Muscle of back (tissue), 13 donors: ENCODE data around the gene C16orf74. TPM values are rescaled to one million over a fixed set of nuclear protein-coding genes. Genes with fewer than 3 reads are reported as not detected.
A peak's percentile ranks its signal among the peaks of the same experiment; 100 is the strongest.

Experiments
- DNase-seq, 3 donors: peaks; one replicate each; pipeline versions ENCODE4 v3.0.0 to v3.0.0-alpha.2; 2013
- long read RNA-seq, 9 donors: transcript quantifications; one replicate each; lab custom pipeline, GENCODE V29; 2026
- polyA plus RNA-seq, 10 donors: library from polyadenylated mRNA; unstranded; fragments of 120-200 nt; gene quantifications; one replicate each; pipeline ENCODE4 v1.2.1, GENCODE V29; 2013; ENCODE audit not compliant: insufficient read length in 10 of 10

Gene C16orf74
- polyA plus RNA-seq = 1 to 10 TPM in 7 of 10 donors, under 1 TPM in 3; 0.76 to 4.7 (median 1.3) TPM
- long read RNA-seq, donor 1 = 0 reads
- long read RNA-seq, donor 2, partial matches to known transcripts = 0 of 2 reads
- long read RNA-seq, donor 2, other reads (novel, unspliced or antisense) = 0 of 2 reads
- long read RNA-seq, donor 3 = 0 reads
- long read RNA-seq, donor 4, partial matches to known transcripts = 0 of 1 reads
- long read RNA-seq, donor 4, other reads (novel, unspliced or antisense) = 0 of 1 reads
- long read RNA-seq, donor 5 = 0 reads
- long read RNA-seq, donor 6 = 0 reads
- long read RNA-seq, donor 7, partial matches to known transcripts = 0 of 1 reads
- long read RNA-seq, donor 7, other reads (novel, unspliced or antisense) = 0 of 1 reads
- long read RNA-seq, donor 8, partial matches to known transcripts = 0 of 2 reads
- long read RNA-seq, donor 8, other reads (novel, unspliced or antisense) = 0 of 2 reads
- long read RNA-seq, donor 9 = 0 reads

- peak in 1 of 3 donors; percentile 35 for DNase-seq
Observed at GRCh38 chr16:85750827-85751697, at the start of gene C16orf74. Gene C16orf74 (minus strand): TSS chr16:85751096. CDS start chr16:85735217, 15,879 bp downstream.

DNA sequence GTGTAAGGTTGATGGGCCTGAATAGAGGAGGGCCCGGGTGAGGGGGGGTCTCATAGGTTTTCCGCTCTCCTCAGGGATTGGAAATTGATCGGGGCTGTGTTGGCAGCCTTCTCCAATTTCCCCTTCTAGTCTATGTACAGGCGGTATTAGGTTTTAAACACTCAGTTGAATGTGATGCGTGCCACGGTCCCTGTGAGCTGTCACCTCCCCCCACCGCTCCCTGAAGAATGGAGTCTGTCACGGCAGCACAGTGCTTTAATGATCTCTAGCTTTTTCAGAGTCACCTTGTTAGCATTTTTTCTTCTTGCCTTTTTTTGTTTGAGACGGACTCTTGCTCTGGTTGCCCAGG, 49.4 kb upstream of the C16orf74 start:
- no peak for DNase-seq

DNA sequence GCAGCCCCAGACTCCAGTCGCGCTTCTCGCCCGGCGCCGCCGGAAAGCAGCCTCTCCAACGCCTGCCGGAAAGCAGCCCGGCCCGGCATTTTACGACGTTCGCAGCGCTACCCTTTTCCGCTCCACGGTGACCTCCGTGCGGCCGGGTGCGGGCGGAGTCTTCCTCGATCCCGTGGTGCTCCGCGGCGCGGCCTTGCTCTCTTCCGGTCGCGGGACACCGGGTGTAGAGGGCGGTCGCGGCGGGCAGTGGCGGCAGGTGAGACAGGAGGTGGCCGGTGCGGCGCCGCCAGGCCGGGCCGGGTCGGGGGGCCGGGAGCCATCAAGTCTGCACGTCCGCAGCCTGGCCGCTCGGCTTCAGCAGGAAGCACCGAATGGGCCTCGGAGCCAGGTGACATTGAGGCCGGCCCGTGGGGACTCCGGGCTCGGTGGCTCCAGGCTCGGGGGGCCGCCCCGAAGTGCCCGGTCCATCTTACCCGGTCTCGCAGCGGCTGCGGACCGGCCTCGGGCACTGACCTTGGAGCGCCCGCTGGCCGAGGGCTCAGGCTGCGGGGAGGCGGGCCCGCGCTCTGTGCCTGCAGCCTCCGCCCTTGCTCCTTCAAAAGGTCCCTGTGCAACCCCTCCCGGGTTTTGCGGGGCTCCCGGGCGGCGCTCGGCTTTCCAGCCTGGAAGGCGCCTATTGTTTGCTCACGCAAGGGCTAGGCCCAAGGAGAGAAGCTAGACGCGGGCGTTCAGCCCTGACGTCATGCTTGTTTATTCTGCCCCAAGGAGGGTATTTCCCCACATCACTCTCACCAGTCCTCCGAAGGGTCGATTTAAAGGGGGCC, 48.8 kb upstream of the C16orf74 start, which contains the start of the genes COX4I1 and EMC8:
TSS of gene COX4I1 (plus strand) at position 199 of the 824 bp plus-strand sequence. CDS start 1,511 bp downstream, outside the sequence.
TSS of gene EMC8 (minus strand) at position 48 of the 824 bp plus-strand sequence. CDS start 249 bp downstream, outside the sequence.
- peak; percentile 94 to 97 (median 95) for DNase-seq

DNA sequence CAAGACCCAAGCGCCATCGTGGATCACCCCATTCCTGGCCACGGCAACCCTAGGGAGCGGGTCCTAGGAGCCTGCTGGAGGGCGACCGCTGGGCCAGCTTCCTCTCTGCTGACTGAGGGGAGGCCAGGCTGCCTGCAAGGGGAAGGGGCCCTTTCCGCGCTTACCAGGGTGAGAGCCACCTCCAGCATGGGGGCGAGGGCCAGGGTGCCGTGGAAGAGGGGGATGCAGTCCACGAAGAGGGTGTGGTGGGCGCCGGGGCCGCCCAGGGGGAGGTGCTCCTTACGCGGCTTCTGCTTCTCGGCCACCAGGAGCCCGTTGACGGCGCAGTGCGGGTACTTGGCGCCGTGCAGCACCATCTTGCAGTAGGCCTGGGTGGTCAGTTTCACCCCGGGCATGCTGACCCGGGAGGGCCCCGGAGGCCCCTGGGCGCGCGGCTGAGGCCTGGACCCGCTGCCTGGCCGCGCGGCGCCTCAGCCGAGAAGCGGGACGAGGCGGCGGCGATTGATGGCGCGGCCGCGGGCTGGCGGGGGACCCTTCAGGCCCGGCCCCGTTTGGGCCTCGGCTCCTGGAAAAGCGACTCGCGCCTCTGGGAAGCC, 48.1 kb upstream of the C16orf74 start:
- no peak for DNase-seq

DNA sequence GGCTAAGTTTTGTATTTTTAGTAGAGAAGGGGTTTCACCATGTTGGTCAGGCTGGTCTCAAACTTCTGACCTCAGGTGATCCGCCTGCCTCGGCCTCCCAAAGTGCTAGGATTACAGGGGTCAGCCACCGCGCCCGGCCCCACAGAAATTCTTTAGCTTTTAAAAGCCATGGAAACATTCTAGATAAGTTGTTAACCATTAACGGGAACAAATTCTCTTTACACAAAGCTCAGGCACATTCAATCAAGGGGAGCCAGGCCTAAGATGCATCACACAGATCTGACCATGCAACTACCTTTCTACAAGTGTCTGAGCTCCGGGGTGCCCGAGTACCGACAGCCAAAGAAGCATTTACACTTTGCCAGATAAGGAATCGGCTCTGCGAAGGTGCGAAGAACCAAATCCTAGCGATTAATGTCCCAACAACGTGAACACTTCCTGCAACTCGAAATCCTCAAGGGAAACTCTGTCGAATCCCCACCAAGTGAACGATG, 47.4 kb upstream of the C16orf74 start:
- DNase-seq = no peak

GRCh38 chr16:85796599-85796998, 45.7 kb upstream of the C16orf74 start:
- DNase-seq = no peak

GRCh38 chr16:85796152-85796551, 45.3 kb upstream of the C16orf74 start:
- DNase-seq = no peak

GRCh38 chr16:85794696-85795095, 43.8 kb upstream of the C16orf74 start:
- no peak for DNase-seq

DNA sequence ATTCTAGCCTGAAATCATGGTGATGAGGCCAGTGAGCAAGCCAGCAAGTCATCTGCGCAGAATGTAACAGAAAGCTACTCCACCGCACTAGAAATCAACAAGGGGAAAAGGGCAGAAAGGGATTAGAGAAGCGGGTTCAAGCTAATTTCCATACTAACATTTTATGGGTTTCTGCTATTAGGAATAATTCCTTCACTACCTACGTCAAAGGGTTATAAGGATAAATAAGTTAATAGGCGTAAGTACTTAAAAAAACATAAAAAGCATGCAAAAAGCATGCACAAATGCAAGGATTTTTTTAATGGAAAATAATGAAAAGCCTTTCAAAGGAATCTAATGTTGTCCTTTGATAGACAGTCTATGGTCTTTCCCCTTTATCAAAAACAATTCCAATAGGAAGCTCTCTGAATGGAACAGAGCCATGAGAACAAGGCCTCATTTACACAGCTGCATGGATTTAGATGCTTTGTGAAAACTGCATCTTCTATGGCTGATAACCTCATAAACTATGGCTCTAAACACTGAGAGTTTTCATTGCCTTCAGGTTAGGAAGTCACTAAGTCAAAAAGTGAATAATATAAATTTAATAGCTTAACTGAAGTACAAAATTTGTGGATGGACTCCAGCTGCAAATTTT, 42.9 kb upstream of the C16orf74 start:
- DNase-seq = no peak

DNA sequence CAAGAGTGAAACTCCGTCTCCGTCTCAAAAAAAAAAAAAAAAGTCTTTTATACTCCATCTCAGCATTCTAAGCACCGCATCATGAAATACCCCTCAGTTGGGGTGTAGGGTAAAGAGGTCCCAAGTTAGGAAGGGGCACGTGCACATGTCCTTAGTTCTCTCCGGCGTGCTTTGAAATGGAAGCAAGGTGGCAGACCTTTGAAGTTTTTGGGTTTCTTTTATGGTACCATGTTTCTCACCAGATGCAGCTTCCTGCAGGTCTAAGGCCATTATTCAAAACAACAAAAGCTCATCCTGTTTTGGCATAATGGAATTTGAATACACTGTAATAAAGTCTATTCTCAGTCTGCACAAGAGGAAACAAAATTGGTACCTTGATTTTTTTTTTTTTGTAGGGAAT, 38.9 kb upstream of the C16orf74 start:
- DNase-seq = no peak

- DNase-seq = no peak
Observed at GRCh38 chr16:85788819-85789218, 37.9 kb upstream of the C16orf74 start.

- DNase-seq = no peak
Observed at GRCh38 chr16:85785927-85786326, 35.0 kb upstream of the C16orf74 start.

DNA sequence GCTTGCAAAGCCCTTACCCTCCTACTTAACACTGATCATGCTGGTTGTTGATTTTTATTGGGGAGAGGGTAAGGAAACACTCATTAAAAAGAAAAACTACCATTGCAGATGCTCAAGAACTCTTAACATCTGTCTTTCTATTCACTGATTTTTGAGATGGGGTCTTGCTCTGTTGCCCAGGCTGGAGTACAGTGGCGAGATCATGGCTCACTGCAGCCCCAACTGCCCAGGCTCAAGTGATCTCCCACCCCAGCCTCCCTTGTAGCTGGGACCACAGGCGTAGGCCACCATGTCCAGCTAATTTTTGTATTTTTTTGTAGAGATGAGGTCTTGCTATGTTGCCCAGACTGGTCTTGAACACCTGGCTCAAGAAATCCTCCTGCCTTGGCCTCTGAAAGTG, 33.9 kb upstream of the C16orf74 start:
- DNase-seq = no peak

- DNase-seq = no peak
Observed at GRCh38 chr16:85783441-85783840, 32.5 kb upstream of the C16orf74 start.

DNA sequence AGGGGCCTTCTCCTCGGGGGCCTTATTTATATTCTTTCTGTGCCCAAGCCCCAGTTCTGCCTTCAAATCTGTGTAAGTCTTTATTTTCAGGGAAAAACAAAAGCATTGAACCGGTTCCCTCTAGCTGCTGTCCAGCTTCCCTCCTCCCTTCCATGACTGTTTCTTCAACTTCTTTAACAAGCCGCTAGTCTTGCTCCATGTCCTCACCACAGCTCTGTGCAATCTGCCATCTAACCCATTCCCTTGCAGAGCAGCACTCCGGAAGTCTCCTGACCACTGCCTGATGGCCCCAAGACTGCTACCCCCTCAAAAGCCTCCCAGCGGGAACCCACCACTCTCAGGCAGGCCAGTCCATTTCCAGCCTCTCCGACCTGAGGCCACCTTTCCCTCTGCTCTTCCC, 31.6 kb upstream of the C16orf74 start:
- no peak for DNase-seq

- no peak for DNase-seq
Observed at GRCh38 chr16:85781695-85782370, 30.9 kb upstream of the C16orf74 start.

- no peak for DNase-seq
Observed at GRCh38 chr16:85781156-85781555, 30.3 kb upstream of the C16orf74 start.

GRCh38 chr16:85780281-85780680, 29.4 kb upstream of the C16orf74 start:
- no peak for DNase-seq

- no peak for DNase-seq
Observed at GRCh38 chr16:85778873-85779272, 28.0 kb upstream of the C16orf74 start.
